GM19099 (cell line): ENCODE data around the gene CCT5.

Source experiments
- POLR2A ChIP-seq: IDR thresholded peaks from 3 replicates; pipeline ENCODE4 v1.6.1; 2011; ENCODE audit warnings: low read depth; ENCODE audit not compliant: insufficient read length; ENCODE audit errors: extremely low read depth

Gene CCT5

DNA sequence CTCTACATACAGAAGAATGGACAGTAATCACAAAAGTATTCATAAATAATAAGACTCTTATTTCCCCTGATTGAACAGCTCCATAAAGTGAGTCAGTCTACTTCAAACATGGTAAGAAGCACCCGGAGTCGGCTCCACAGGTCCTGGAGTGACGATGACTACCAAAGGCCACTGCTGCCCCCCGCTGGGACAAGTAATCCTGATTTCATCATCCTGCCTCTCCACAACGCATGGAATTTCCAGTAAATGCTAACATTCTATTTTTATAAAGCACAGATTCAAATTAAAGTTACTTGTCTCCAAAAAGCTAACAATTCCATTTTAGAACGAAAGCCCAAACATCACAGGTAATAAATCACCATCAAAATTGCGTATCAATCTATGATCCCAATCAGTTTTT, 16.6 kb upstream of the CCT5 start:
- no peak for TF ChIP-seq POLR2A

- no peak for TF ChIP-seq POLR2A
Observed at GRCh38 chr5:10235350-10235749, 14.7 kb upstream of the CCT5 start.

GRCh38 chr5:10243660-10244240, 6.3 kb upstream of the CCT5 start:
- no peak for TF ChIP-seq POLR2A

- TF ChIP-seq POLR2A, result no peak
Observed at GRCh38 chr5:10244342-10244944, 5.6 kb upstream of the CCT5 start.

GRCh38 chr5:10246761-10247160, 3.3 kb upstream of the CCT5 start:
- TF ChIP-seq POLR2A, result no peak

GRCh38 chr5:10248378-10249260, 1.5 kb upstream of the CCT5 start:
- no peak for TF ChIP-seq POLR2A

- TF ChIP-seq POLR2A, result no peak
Observed at GRCh38 chr5:10250806-10251276, 761 bp downstream of the CCT5 start.

DNA sequence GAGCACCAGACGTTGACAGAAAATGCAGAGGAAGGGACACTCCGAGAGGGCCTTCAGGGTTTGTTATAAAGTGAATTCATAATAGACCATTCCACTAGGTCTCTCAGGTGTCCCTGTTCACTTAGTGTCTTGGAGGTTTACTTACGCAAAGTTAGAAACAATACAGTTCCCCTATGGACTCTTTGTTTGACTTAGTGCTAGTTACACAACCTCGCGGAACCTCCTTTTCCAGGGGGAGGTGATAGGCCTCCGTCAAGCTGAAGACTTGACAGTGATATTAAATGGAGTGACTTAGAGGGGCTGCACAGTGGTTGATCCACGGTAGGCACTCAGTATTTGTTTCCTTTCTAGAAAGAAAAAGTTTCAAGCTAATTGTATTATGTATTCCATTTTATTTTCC, 1.3 kb downstream of the CCT5 start:
- TF ChIP-seq POLR2A, result no peak

DNA sequence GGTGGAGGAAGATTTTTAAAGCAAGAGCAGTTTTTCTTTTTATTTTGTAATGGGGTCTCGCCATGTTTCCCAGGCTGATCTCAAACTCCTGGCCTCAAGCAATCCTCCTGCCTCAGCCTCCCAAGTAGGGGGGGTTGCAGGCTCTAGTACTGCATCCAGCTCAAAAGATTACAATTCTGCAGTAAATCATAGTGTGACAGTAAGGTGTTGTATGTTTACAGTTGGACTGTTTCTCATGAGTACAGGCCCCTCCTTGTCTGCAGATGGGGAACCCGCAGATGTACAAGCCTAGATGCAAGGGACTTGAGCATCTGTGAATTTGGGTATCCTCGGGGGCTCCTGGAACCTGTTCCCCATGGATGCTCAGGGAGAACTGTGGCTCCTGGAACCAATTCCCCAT, 3.3 kb downstream of the CCT5 start:
- TF ChIP-seq POLR2A, result no peak

GRCh38 chr5:10254686-10255085, 4.6 kb downstream of the CCT5 start:
- no peak for TF ChIP-seq POLR2A

- no peak for TF ChIP-seq POLR2A
Observed at GRCh38 chr5:10257870-10258269, 7.8 kb downstream of the CCT5 start.

GRCh38 chr5:10259899-10260298, 9.8 kb downstream of the CCT5 start:
- no peak for TF ChIP-seq POLR2A

DNA sequence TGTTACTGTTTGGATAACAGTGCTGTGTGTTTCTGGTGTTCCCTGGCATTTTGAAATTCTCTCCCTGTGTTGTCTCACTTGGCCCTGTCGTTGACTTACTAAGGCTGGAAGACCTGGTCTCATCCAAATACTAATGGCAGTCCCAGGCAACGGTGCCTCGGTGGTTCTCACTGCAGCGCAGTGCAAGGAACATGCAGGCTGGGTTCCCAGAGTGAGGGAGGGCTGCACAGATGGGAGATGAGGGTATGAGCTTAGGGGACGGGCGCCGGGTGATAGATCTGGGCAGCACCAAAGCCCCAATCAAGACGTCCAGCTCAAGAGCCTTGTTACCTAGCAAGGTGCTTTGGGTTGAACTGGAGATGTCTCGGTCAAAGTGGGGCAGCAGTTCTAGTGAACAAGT, 11.0 kb downstream of the CCT5 start:
- TF ChIP-seq POLR2A, result no peak

GRCh38 chr5:10262121-10262774, 12.2 kb downstream of the CCT5 start:
- TF ChIP-seq POLR2A, result no peak

GRCh38 chr5:10262995-10263394, 12.9 kb downstream of the CCT5 start:
- TF ChIP-seq POLR2A, result no peak
